AG04450 (cell line): ENCODE data around the gene SEMA4F. TPM values are rescaled to one million over a fixed set of nuclear protein-coding genes. Genes with fewer than 3 reads are reported as not detected.

Experiments used
- CTCF ChIA-PET: fragments of 300-600, 350-600 bp; formaldehyde crosslinking; extraction: SDS; loops from one replicate; lab custom pipeline; 2022; ENCODE audit warnings: antibody characterized with exemption, inconsistent platforms; lab: Charles Lee
- POLR2A ChIA-PET: fragments of 350-600 bp; formaldehyde crosslinking; extraction: SDS; loops from one replicate; lab custom pipeline; 2021; ENCODE audit warnings: antibody characterized with exemption, inconsistent platforms; lab: Yijun Ruan, JAX
- DNase-seq: peaks from one replicate; pipeline ENCODE4 v3.0.0-alpha.2; 2011; ENCODE audit warnings: low read depth, low spot score
- H3K27ac ChIP-seq: one replicate; pipeline ENCODE4 v1.5.1; 2012; ENCODE audit warnings: low read depth, low read length, control low read depth
- H3K27me3 ChIP-seq: one replicate; pipeline ENCODE4 v1.6.0; 2012; ENCODE audit warnings: low read length; ENCODE audit not compliant: control insufficient read depth, insufficient read depth
- H3K4me3 ChIP-seq: 2 replicates; pipeline ENCODE4 v1.5.1; 2011; ENCODE audit warnings: mild to moderate bottlenecking, low read depth, low read length, control low read depth
- H3K9me3 ChIP-seq: 2 replicates; pipeline ENCODE4 v1.5.1; 2012; ENCODE audit warnings: low read length; ENCODE audit not compliant: control insufficient read depth, insufficient read depth
- polyA plus RNA-seq: library from polyadenylated mRNA; depleted of rRNA; stranded (reverse); fragments of >200 nt; gene quantifications from 2 replicates; pipeline ENCODE4 v1.2.3, GENCODE V29; 2011
- TF ChIP-seq, protein P1 (sequence below): IDR thresholded peaks from 2 replicates; pipeline ENCODE4 v1.5.1; 2011; ENCODE audit warnings: low read depth, low read length, control low read depth, inconsistent platforms

SEMA4F gene
- polyA plus RNA-seq, 1 experiment, result 7.0 TPM

DNA sequence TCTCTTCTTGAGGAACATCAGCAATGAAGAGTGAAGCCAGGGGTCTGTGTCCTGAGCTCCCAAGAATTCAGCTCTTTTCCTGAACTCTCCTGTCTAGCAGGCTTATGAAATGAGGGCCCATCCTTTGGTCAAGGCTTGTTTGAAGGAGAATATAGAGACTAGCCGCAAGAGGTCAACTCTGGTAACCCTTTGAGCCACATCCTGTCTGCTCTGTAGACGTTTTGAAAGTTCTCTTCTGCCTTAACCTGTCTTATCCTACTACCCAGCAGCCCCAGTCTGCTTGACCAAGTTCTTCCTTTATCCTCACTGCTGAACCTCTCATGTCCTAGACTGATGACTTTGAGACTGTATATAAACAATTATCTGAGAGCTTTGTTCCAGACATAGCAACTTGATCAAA, 5.4 kb downstream of the SEMA4F start:
- Histone ChIP-seq H3K9me3 (no peaks in the 10 kb centered on the region; the same call in 1 of the 2 replicates), H3K27ac (no peak overlapping the region), H3K27me3 (peaks cover 5% of the 10 kb centered on the region), H3K4me3 (no peak overlapping the region)
- DNase-seq, result no peak
- CTCF ChIA-PET, result no interaction called here
- TF ChIP-seq, protein P1, sequence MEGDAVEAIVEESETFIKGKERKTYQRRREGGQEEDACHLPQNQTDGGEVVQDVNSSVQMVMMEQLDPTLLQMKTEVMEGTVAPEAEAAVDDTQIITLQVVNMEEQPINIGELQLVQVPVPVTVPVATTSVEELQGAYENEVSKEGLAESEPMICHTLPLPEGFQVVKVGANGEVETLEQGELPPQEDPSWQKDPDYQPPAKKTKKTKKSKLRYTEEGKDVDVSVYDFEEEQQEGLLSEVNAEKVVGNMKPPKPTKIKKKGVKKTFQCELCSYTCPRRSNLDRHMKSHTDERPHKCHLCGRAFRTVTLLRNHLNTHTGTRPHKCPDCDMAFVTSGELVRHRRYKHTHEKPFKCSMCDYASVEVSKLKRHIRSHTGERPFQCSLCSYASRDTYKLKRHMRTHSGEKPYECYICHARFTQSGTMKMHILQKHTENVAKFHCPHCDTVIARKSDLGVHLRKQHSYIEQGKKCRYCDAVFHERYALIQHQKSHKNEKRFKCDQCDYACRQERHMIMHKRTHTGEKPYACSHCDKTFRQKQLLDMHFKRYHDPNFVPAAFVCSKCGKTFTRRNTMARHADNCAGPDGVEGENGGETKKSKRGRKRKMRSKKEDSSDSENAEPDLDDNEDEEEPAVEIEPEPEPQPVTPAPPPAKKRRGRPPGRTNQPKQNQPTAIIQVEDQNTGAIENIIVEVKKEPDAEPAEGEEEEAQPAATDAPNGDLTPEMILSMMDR, result no peak
- POLR2A ChIA-PET, result no interaction called here

DNA sequence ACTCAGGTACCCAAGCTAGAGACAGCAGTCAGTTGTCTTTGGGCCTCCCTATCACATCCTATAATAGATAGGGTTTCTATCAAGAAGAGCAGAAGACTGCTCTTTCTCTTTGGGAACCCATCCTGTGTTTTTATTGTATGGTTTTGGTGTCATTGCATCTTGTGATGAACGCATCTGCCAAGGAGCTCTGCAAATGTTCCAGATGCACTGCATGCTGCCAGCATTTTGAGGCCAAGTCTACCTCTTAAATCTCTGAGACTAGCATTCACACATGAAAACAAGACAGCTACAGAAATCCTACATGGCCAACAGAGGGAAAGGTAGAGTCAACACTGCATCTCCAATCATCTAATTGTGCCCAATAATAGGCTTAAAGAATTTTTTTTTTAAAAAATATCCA, 14.0 kb downstream of the SEMA4F start:
- Histone ChIP-seq H3K4me3 (no peak overlapping the region), H3K27ac (no peak overlapping the region), H3K27me3 (no peaks in the 10 kb centered on the region), H3K9me3 (no peaks in the 10 kb centered on the region)
- ChIA-PET CTCF (interaction anchor here (1.5 kb wide), 1 partner anchor 209 kb away, joined by 7 read pairs; no protein-coding TSS in a partner anchor), POLR2A (no interaction called here)
- no peak for DNase-seq
- TF ChIP-seq, protein P1, result no peak

DNA sequence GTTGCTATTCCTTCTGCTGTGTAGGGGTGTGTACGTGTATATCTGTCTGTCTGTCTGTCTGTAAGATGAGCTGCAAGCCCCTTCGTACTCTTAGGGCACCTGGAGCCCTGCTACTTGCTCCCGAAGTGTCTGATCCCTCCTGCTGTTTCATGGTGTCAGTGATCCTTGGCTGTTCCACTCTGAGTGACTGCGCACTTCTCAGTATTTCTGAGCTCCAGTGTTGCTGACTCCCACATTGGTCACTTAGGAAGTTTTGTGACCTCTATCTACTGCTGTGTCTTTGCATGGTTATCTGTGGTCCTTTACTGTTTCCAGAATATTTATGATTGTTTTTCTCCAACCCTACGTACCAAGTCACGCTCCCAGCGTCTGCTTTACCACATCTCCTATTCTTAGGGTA, 16.2 kb downstream of the SEMA4F start:
- TF ChIP-seq, protein P1, result no peak
- Histone ChIP-seq H3K27ac (no peak overlapping the region), H3K4me3 (no peak overlapping the region), H3K9me3 (no peaks in the 10 kb centered on the region), H3K27me3 (no peaks in the 10 kb centered on the region)
- POLR2A ChIA-PET, result no interaction called here
- DNase-seq, result no peak
- CTCF ChIA-PET, result interaction anchor here (1.4 kb wide), 1 partner anchor 22 kb away, joined by 3 read pairs; no protein-coding TSS in a partner anchor

DNA sequence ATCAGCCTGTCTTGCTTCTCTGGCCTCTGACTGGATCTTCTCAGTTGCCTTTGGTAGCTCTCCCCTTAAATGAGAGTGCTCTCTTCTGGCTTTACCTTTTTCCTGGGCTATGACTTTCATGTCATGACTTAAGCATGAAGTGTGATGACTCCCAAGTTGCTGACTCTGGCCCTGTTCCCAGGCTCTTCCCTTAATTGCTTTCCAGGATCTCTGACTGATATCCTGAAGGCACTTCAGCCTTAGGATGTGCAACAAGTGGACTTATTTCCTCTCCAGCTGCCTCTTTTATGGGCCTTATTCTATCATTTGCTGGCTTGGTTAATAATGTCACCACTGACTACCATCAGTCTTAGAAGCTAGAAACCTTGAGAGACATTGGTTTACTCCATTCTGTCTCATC, 17.4 kb downstream of the SEMA4F start:
- no peak for DNase-seq
- TF ChIP-seq, protein P1, result no peak
- Histone ChIP-seq H3K27ac (no peak overlapping the region), H3K9me3 (no peaks in the 10 kb centered on the region), H3K4me3 (no peak overlapping the region), H3K27me3 (no peaks in the 10 kb centered on the region)
- POLR2A ChIA-PET, result no interaction called here
- CTCF ChIA-PET, result interaction anchor here (1.2 to 1.4 kb wide), 2 partner anchors 16 to 21 kb away, joined by 3 read pairs; no protein-coding TSS in a partner anchor

DNA sequence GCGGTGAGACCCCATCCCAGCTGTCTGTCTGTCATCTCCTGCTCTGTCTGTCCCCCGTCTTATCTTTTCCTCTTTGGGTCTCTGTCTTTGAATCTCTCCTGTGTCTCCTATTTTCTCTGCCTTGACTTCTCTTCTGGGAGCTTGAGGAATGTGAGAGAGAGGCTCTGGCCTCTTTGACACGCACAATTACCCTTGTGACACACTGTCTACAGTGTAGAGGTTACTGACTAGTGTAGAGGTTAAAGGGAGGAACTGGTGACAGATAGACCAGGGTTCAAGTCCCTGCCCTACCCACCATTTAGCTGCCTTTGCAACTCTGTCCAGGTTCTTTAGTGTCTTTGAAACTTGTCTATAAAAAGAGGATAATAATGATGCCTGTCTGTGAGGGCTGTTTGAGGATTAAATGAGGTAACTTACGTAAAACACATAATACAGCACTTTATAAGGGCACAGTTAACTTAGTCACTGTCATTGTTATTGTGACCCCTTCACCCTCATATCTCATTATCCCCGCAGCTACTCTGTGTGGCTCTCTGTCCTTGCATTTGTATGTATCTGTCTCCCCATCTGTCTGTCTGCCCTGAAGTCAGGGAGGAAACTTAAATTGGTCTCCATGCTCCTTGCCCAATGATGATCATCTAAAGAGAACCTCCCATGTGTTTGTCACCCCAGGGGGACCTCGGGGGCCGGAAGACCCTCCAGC, 19.9 kb downstream of the SEMA4F start:
- no peak overlapping the region for H3K4me3 ChIP-seq
- TF ChIP-seq, protein P1, result no peak
- H3K9me3 ChIP-seq, result no peaks in the 10 kb centered on the region
- H3K27ac ChIP-seq, result no peak overlapping the region
- ChIA-PET CTCF (no interaction called here), POLR2A (interaction anchor here (0.5 kb wide), 1 partner anchor 23 kb away, joined by 4 read pairs; no protein-coding TSS in a partner anchor)
- no peaks in the 10 kb centered on the region for H3K27me3 ChIP-seq
- DNase-seq, result no peak
